H9 (cell line): ENCODE measurements around the gene SLC38A1. TPM values are rescaled to one million over a fixed set of nuclear protein-coding genes. Genes with fewer than 3 reads are reported as not detected.
A peak's percentile ranks its signal among the peaks of the same experiment; 100 is the strongest.

Source experiments
- DNase-seq: peaks from one replicate; pipeline ENCODE4 v3.0.0-alpha.2; 2017
- H2AFZ ChIP-seq: one replicate; pipeline ENCODE4 v1.6.1; 2013; ENCODE audit warnings: mild to moderate bottlenecking, low read length, control low read depth, moderate library complexity
- H2AK5ac ChIP-seq: 2 replicates; pipeline ENCODE4 v1.6.1; 2013; ENCODE audit warnings: low read length, control low read depth, mixed read lengths; ENCODE audit not compliant: insufficient read length
- H2BK120ac ChIP-seq: one replicate; pipeline ENCODE4 v1.6.1; 2013; ENCODE audit warnings: low read depth, mild to moderate bottlenecking, low read length, control low read depth, inconsistent platforms; ENCODE audit not compliant: poor library complexity, severe bottlenecking
- H2BK12ac ChIP-seq: 2 replicates; pipeline ENCODE4 v1.6.1; 2013; ENCODE audit warnings: low read length, control low read depth, mixed read lengths, low read depth; ENCODE audit not compliant: insufficient read length
- H2BK15ac ChIP-seq: 2 replicates; pipeline ENCODE4 v1.6.1; 2013; ENCODE audit warnings: low read depth, low read length, control low read depth
- H2BK20ac ChIP-seq: one replicate; pipeline ENCODE4 v1.6.1; 2013; ENCODE audit warnings: low read depth, mild to moderate bottlenecking, low read length, control low read depth, inconsistent platforms; ENCODE audit not compliant: poor library complexity, severe bottlenecking
- H2BK5ac ChIP-seq: 2 replicates; pipeline ENCODE4 v1.6.1; 2013; ENCODE audit warnings: low read length, control low read depth, mixed read lengths; ENCODE audit not compliant: insufficient read length
- H3K14ac ChIP-seq: 2 replicates; pipeline ENCODE4 v1.6.1; 2013; ENCODE audit warnings: low read length, control low read depth; ENCODE audit not compliant: insufficient read depth
- H3K18ac ChIP-seq: 2 replicates; pipeline ENCODE4 v1.6.1; 2013; ENCODE audit warnings: low read depth, mild to moderate bottlenecking, mixed read lengths, low read length, control low read depth; ENCODE audit not compliant: insufficient read length
- H3K23ac ChIP-seq: 2 replicates; pipeline ENCODE4 v1.6.1; 2013; ENCODE audit warnings: low read length, control low read depth, mixed read lengths, low read depth; ENCODE audit not compliant: insufficient read length
- H3K23me2 ChIP-seq: 2 replicates; pipeline ENCODE4 v1.6.1; 2013; ENCODE audit warnings: low read depth, mild to moderate bottlenecking, mixed read lengths, low read length, control low read depth; ENCODE audit not compliant: insufficient read length, poor library complexity, severe bottlenecking
- H3K27ac ChIP-seq: 2 replicates; pipeline ENCODE4 v1.5.1; 2013; ENCODE audit warnings: low read length, control low read depth, mixed read lengths, low read depth; ENCODE audit not compliant: insufficient read length
- H3K27me3 ChIP-seq: 2 replicates; pipeline ENCODE4 v1.6.1; 2013; ENCODE audit warnings: low read length, control low read depth, inconsistent platforms; ENCODE audit not compliant: insufficient read depth
- H3K4ac ChIP-seq: 2 replicates; pipeline ENCODE4 v1.6.1; 2013; ENCODE audit warnings: low read depth, mild to moderate bottlenecking, control low read depth, inconsistent platforms, low read length, moderate library complexity
- H3K4me1 ChIP-seq: 2 replicates; pipeline ENCODE4 v1.6.1; 2013; ENCODE audit warnings: low read length, control low read depth, inconsistent platforms; ENCODE audit not compliant: insufficient read depth
- H3K4me2 ChIP-seq: 2 replicates; pipeline ENCODE4 v1.6.1; 2013; ENCODE audit warnings: low read length, control low read depth, mixed read lengths; ENCODE audit not compliant: insufficient read length, insufficient read depth
- H3K56ac ChIP-seq: 2 replicates; pipeline ENCODE4 v1.6.1; 2013; ENCODE audit warnings: low read depth, mild to moderate bottlenecking, mixed read lengths, low read length, control low read depth; ENCODE audit not compliant: insufficient read length
- H3K79me1 ChIP-seq: 2 replicates; pipeline ENCODE4 v1.6.1; 2013; ENCODE audit warnings: low read depth, mild to moderate bottlenecking, moderate library complexity, low read length, control low read depth, inconsistent platforms; ENCODE audit not compliant: insufficient read depth, poor library complexity, severe bottlenecking
- H3K79me2 ChIP-seq: 2 replicates; pipeline ENCODE4 v1.6.1; 2013; ENCODE audit warnings: low read length, control low read depth, inconsistent platforms; ENCODE audit not compliant: insufficient read depth
- H3K9ac ChIP-seq: 2 replicates; pipeline ENCODE4 v1.6.1; 2013; ENCODE audit warnings: low read length, control low read depth, mixed read lengths; ENCODE audit not compliant: insufficient read length; ENCODE audit errors: extremely low read depth
- H3K9me3 ChIP-seq: one replicate; pipeline ENCODE4 v1.6.1; 2013; ENCODE audit warnings: low read depth, low read length, inconsistent platforms; ENCODE audit not compliant: control insufficient read depth
- H3T11ph ChIP-seq: one replicate; pipeline ENCODE4 v1.6.1; 2013; ENCODE audit warnings: mild to moderate bottlenecking, low read length, control low read depth, inconsistent platforms
- H4K20me1 ChIP-seq: one replicate; pipeline ENCODE4 v1.6.1; 2013; ENCODE audit not compliant: control insufficient read depth, insufficient read length, insufficient read depth
- H4K5ac ChIP-seq: 2 replicates; pipeline ENCODE4 v1.6.1; 2013; ENCODE audit warnings: low read depth, mild to moderate bottlenecking, mixed read lengths, low read length, control low read depth; ENCODE audit not compliant: insufficient read length
- H4K8ac ChIP-seq: replicated peaks from 2 replicates; pipeline ENCODE4 v1.6.1; 2013; ENCODE audit warnings: low read length, control low read depth, mixed read lengths, low read depth; ENCODE audit not compliant: insufficient read length
- H4K91ac ChIP-seq: 2 replicates; pipeline ENCODE4 v1.6.1; 2013; ENCODE audit warnings: low read depth, mild to moderate bottlenecking, moderate library complexity, mixed read lengths, low read length, control low read depth; ENCODE audit not compliant: insufficient read length
- H3K27ac Mint-ChIP-seq, 3 experiments: 2 replicates in 2 of 3; 3 replicates in 1 of 3; pipeline ENCODE4 v1.8.0; 2020 to 2021; ENCODE audit warnings: mixed read lengths in 3 of 3, mild to moderate bottlenecking in 1 of 3, moderate library complexity in 1 of 3
- H3K27me3 Mint-ChIP-seq: 2 replicates; pipeline ENCODE4 v1.8.0; 2021; ENCODE audit warnings: low read depth, mild to moderate bottlenecking, moderate library complexity, mixed read lengths
- H3K36me3 Mint-ChIP-seq, 3 experiments: 2 replicates in 2 of 3; 3 replicates in 1 of 3; pipeline ENCODE4 v1.8.0; 2020 to 2021; ENCODE audit warnings: low read depth in 3 of 3, mixed read lengths in 3 of 3; ENCODE audit not compliant: insufficient read depth in 1 of 3
- H3K4me1 Mint-ChIP-seq, 2 experiments: 2 replicates each; pipeline ENCODE4 v1.8.0; 2020; ENCODE audit warnings: mixed read lengths in 2 of 2
- H3K4me3 Mint-ChIP-seq, 2 experiments: 2 replicates in 1 of 2; 3 replicates in 1 of 2; pipeline ENCODE4 v1.8.0; 2020 to 2021; ENCODE audit warnings: mild to moderate bottlenecking in 2 of 2, mixed read lengths in 2 of 2, moderate library complexity in 1 of 2
- H3K9me3 Mint-ChIP-seq, 2 experiments: 2 replicates in 1 of 2; 3 replicates in 1 of 2; pipeline ENCODE4 v1.8.0; 2020; ENCODE audit warnings: mild to moderate bottlenecking in 2 of 2, mixed read lengths in 2 of 2, moderate library complexity in 1 of 2
- CTCF ChIP-seq: fragments of 200-600 bp; sonication (generic); conservative IDR thresholded peaks from 3 replicates; pipeline ENCODE4 v1.8.0; 2021; ENCODE audit warnings: antibody characterized with exemption, mild to moderate bottlenecking
- WGBS: extraction: QIAGEN DNeasy Blood & Tissue Kit; methylation state at CpG from one replicate; pipeline ENCODE4 v1.1.7; 2013; ENCODE audit warnings: missing lambda C conversion rate, low lambda C conversion rate, mixed read lengths; ENCODE audit not compliant: insufficient read length; ENCODE audit errors: extremely low coverage; 5-methylcytosine and 5-hydroxymethylcytosine counted together
- total RNA-seq: library from RNA; stranded (reverse); gene quantifications from 2 replicates; pipeline ENCODE4 v1.2.1, GENCODE V29; 2021

SLC38A1 gene
- total RNA-seq, 1 experiment from 2014 or later = 216 TPM

DNA sequence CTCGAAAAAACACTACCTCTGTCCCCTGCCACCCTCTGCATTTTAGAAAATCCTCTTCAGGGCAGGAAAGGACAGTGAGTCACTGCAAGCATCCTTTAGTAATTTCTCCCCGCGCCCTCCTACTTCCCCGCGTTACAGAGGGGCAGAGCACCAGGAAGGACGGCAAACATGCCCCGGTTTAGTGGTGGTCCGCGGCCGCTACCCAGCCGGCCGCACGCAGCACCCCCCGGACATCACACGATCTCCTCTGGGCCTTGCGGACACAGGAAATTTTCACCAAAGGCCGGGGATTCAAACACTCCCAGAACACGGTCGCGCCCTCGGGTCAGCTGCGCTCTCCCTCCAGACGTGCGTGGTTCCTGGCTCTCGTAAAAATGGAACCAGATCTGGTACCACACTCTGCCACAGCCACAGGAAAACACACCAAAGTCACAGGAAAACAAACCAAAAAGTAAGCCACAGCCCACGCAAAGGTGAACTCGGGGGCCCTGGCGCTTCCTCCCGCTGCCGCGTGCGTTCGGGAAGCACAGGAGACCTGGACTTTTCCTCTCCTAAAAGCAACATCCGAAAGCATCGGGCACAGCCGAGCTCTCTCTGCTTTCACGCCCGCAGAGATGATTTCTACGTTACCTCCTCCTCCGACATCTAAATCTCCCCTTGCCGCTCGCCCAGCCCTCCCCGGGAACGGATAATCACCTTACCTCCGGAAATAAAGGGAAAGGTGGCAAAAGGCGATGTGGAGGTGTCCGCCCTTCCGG is 839 bp downstream of the SLC38A1 start:
- no peak for TF ChIP-seq CTCF
- H3K4me1 ChIP-seq = peaks cover 11% of the 10 kb centered on the region
- no peak for DNase-seq

More for the DNA sequence above, 839 bp downstream of the SLC38A1 start:
- H2BK12ac ChIP-seq = no peak overlapping the region
- no peak overlapping the region for H2AFZ ChIP-seq
- peak overlapping the region; percentile 22 for H3K4ac ChIP-seq
- peak overlapping the region; percentile 47 for H3K4me2 ChIP-seq
- no peaks in the 10 kb centered on the region for H3K27me3 ChIP-seq
- H3K27ac ChIP-seq = peak overlapping the region; percentile 52
- H3K18ac ChIP-seq = peak overlapping the region; percentile 99
- H4K8ac ChIP-seq = no peak overlapping the region
- no peaks in the 10 kb centered on the region for H3K9me3 ChIP-seq
- no CpG with 5 or more reads among the region's 48 CpGs for WGBS
- peak overlapping the region; percentile 60 for H4K5ac ChIP-seq
- peaks cover 53% of the 10 kb centered on the region for H3K79me2 ChIP-seq
- peaks cover 33 to 35% of the 10 kb centered on the region in 2 experiments for H3K4me1 Mint-ChIP-seq
- H3K36me3 Mint-ChIP-seq = peaks cover 2 to 12% (median 6%) of the 10 kb centered on the region in 3 experiments; a peak in 5 of 7 replicates
- H4K20me1 ChIP-seq = no peaks in the 10 kb centered on the region
- H2AK5ac ChIP-seq = no peak overlapping the region
- H2BK20ac ChIP-seq = no peak overlapping the region
- H3K23ac ChIP-seq = no peak overlapping the region
- H3T11ph ChIP-seq = peak overlapping the region; percentile 4
- H2BK120ac ChIP-seq = peak overlapping the region; percentile 55
- no peak overlapping the region for H2BK15ac ChIP-seq
- no peak overlapping the region for H3K4me3 Mint-ChIP-seq
- peak overlapping the region; percentile 98 for H3K14ac ChIP-seq
- H3K9me3 Mint-ChIP-seq = no peaks in the 10 kb centered on the region
- peak overlapping the region; percentile 98 for H3K9ac ChIP-seq
- H3K23me2 ChIP-seq = peaks cover 25% of the 10 kb centered on the region
- H3K79me1 ChIP-seq = no peaks in the 10 kb centered on the region
- no peaks in the 10 kb centered on the region for H3K27me3 Mint-ChIP-seq
- peak overlapping the region in 1 of 3 experiments; percentile 98; a peak in 3 of 7 replicates for H3K27ac Mint-ChIP-seq
- peak overlapping the region; percentile 37 for H3K56ac ChIP-seq
- peak overlapping the region; percentile 20 for H2BK5ac ChIP-seq
- H4K91ac ChIP-seq = peak overlapping the region; percentile 59
